Sigmoid colon (tissue), 7 donors: Measurements from ENCODE around the gene GAGE13. TPM values are rescaled to one million over a fixed set of nuclear protein-coding genes. Genes with fewer than 3 reads are reported as not detected.
"Not testable (repeated sequence)": the region's sequence is repeated elsewhere in the genome, so short reads cannot be mapped to it uniquely, and the experiment has no call there.

ENCODE experiments used
- DNase-seq: peaks from one replicate; pipeline ENCODE4 v3.0.0-alpha.2; 2019
- H3K27ac ChIP-seq, 4 donors: fragments of 200-600 bp; sonication (generic); one replicate each; pipeline ENCODE4 v1.5.1; 2016 to 2019; ENCODE audit warnings: mild to moderate bottlenecking in 1 of 4
- H3K27me3 ChIP-seq, 3 donors: fragments of 200-600 bp; sonication (generic); one replicate each; pipeline ENCODE4 v1.5.1; 2019; ENCODE audit warnings: mild to moderate bottlenecking in 1 of 3
- H3K36me3 ChIP-seq, 4 donors: fragments of 200-600 bp; sonication (generic); one replicate each; pipeline ENCODE4 v1.5.1; 2016 to 2019
- H3K4me1 ChIP-seq, 4 donors: fragments of 200-600 bp; sonication (generic); one replicate each; pipeline ENCODE4 v1.5.1; 2017 to 2019
- H3K4me3 ChIP-seq, 4 donors: fragments of 200-600 bp; sonication (generic); one replicate each; pipeline ENCODE4 v1.5.1; 2017 to 2019; ENCODE audit warnings: mild to moderate bottlenecking in 2 of 4, moderate library complexity in 1 of 4
- H3K9me3 ChIP-seq, 4 donors: fragments of 200-600 bp in 3 of 4; sonication (generic) in 3 of 4; one replicate each; pipeline versions ENCODE4 v1.5.1 to v1.6.1; 2013 to 2019
- EP300 ChIP-seq, 4 donors: sonication (generic); formaldehyde crosslinking; IDR thresholded peaks; one replicate each; pipeline ENCODE4 v1.6.1; 2017; ENCODE audit warnings: antibody characterized with exemption in 4 of 4
- WGBS, 2 donors: extraction: QIAGEN DNeasy Blood & Tissue Kit; methylation state at CpG; one replicate each; pipeline ENCODE4 v1.1.7; 2013; 5-methylcytosine and 5-hydroxymethylcytosine counted together
- intact Hi-C: fragments of 100-400 bp; cut with DNase I; formaldehyde crosslinking; loops from one replicate; pipeline ENCODE4 v1.15.1; 2023
- polyA plus RNA-seq, 3 donors: library from polyadenylated mRNA; stranded (reverse); fragments of 200-250 nt; gene quantifications; one replicate each; pipeline ENCODE4 v1.2.3, GENCODE V29; 2013
- total RNA-seq, 4 donors: library from RNA; depleted of rRNA; stranded (reverse); fragments of >200 nt; gene quantifications; one replicate each; pipeline ENCODE4 v1.1.0, GENCODE V29; 2016
- donor health status: healthy with polysubstance abuse.
- donor health status: Bipolar disorder and iron deficiency.
- donor health status: healthy.

Gene GAGE13
- total and polyA plus RNA-seq, 7 donors = not detected

DNA sequence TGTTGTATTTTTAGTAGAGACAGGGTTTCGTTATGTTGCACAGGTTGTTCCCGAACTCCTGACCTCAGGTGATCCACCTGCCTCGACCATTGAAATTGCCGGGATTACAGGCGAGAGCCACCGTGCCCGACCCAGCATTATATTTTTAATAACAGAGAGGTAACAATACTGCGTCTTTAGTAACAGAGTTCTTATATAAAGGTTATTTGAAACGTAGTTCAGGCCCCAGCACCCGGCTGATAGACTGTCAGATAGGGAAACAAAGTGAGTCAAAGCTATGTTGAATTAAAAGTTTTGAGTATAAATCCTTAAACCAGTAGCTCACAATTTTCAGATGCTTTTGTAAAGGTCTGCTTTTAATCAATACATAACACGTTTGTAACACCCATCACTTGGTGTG lies 14.8 kb downstream of the GAGE13 start:
- H3K27me3 ChIP-seq, H3K4me3 ChIP-seq, H3K36me3 ChIP-seq, H3K9me3 ChIP-seq, intact Hi-C loops, H3K4me1 ChIP-seq, H3K27ac ChIP-seq: not testable (repeated sequence)
- peak in 1 of 4 donors; percentile 15 for TF ChIP-seq EP300 (IDR thresholded peaks at IDR 0.05)
- peak; percentile 83 for DNase-seq
- 89 to 91% methylated on average over 7 of the region's 11 CpGs for WGBS, 2 donors

Other genes with a start within 250 kb of the GAGE13 start
- gene GPKOW, start 207.8 kb upstream of the GAGE13 start, total RNA-seq = 10 to 100 TPM; 14.4 to 25.0 (median 23.6) TPM
- 10 to 100 TPM; 23.4 to 24.6 (median 24.3) TPM for gene GPKOW, start 207.8 kb upstream of the GAGE13 start, polyA plus RNA-seq
- gene MAGIX, start 168.8 kb upstream of the GAGE13 start, total RNA-seq = 1 to 10 TPM; 1.4 to 3.1 (median 1.8) TPM
- gene MAGIX, start 168.8 kb upstream of the GAGE13 start, polyA plus RNA-seq = 10 to 100 TPM in 2 of 3 donors, 1 to 10 TPM in 1; 7.7 to 24.0 (median 13.6) TPM
- 10 to 100 TPM; 39.0 to 65.1 (median 48.9) TPM for gene PLP2, start 159.7 kb upstream of the GAGE13 start, total RNA-seq
- 100 to 1,000 TPM in 1 of 3 donors, 10 to 100 TPM in 2; 61.7 to 185 (median 88.9) TPM for gene PLP2, start 159.7 kb upstream of the GAGE13 start, polyA plus RNA-seq
- gene PRICKLE3, start 145.2 kb upstream of the GAGE13 start, total RNA-seq = 10 to 100 TPM in 2 of 4 donors, 1 to 10 TPM in 2; 7.7 to 13.0 (median 10.4) TPM
- 1 to 10 TPM; 4.8 to 9.8 (median 6.0) TPM for gene PRICKLE3, start 145.2 kb upstream of the GAGE13 start, polyA plus RNA-seq
- gene SYP, start 131.4 kb upstream of the GAGE13 start, total RNA-seq = 10 to 100 TPM in 2 of 4 donors, 1 to 10 TPM in 2; 4.1 to 14.6 (median 10.9) TPM
- gene SYP, start 131.4 kb upstream of the GAGE13 start, polyA plus RNA-seq = 10 to 100 TPM in 1 of 3 donors, 1 to 10 TPM in 2; 1.2 to 20.2 (median 1.4) TPM
- under 1 TPM in 2 of 4 donors, not detected in 2; 0.14 to 0.16 TPM for gene CACNA1F, start 98.2 kb upstream of the GAGE13 start, total RNA-seq
- gene CACNA1F, start 98.2 kb upstream of the GAGE13 start, polyA plus RNA-seq = under 1 TPM in 2 of 3 donors, not detected in 1; under 0.01 to 0.70 TPM
- gene CCDC22, start 96.1 kb upstream of the GAGE13 start, total RNA-seq = 10 to 100 TPM; 11.1 to 15.0 (median 12.6) TPM
- gene CCDC22, start 96.1 kb upstream of the GAGE13 start, polyA plus RNA-seq = 10 to 100 TPM in 1 of 3 donors, 1 to 10 TPM in 2; 9.0 to 16.1 (median 9.6) TPM
- gene FOXP3, start 66.9 kb upstream of the GAGE13 start, total RNA-seq = not detected
- gene FOXP3, start 66.9 kb upstream of the GAGE13 start, polyA plus RNA-seq = 1 to 10 TPM in 1 of 3 donors, not detected in 2; 3.1 TPM
- gene PPP1R3F, start 61.8 kb upstream of the GAGE13 start, total RNA-seq = 10 to 100 TPM in 2 of 4 donors, 1 to 10 TPM in 2; 8.6 to 13.7 (median 10.1) TPM
- gene PPP1R3F, start 61.8 kb upstream of the GAGE13 start, polyA plus RNA-seq = 1 to 10 TPM; 2.2 to 5.4 (median 3.9) TPM
- gene GAGE10, start 27.9 kb upstream of the GAGE13 start, total RNA-seq = not detected
- not detected for gene GAGE10, start 27.9 kb upstream of the GAGE13 start, polyA plus RNA-seq
- gene GAGE12J, start 9.5 kb upstream of the GAGE13 start, total RNA-seq = not detected
- not detected for gene GAGE12J, start 9.5 kb upstream of the GAGE13 start, polyA plus RNA-seq
- not detected for gene GAGE12C, start 200.6 kb downstream of the GAGE13 start, total RNA-seq
- gene GAGE12C, start 200.6 kb downstream of the GAGE13 start, polyA plus RNA-seq = not detected
- gene GAGE12D, start 210.2 kb downstream of the GAGE13 start, total RNA-seq = not detected
- gene GAGE12D, start 210.2 kb downstream of the GAGE13 start, polyA plus RNA-seq = not detected
- gene GAGE12E, start 219.7 kb downstream of the GAGE13 start, total RNA-seq = not detected
- gene GAGE12E, start 219.7 kb downstream of the GAGE13 start, polyA plus RNA-seq = not detected
- gene GAGE12F, start 229.3 kb downstream of the GAGE13 start, total RNA-seq = not detected
- gene GAGE12F, start 229.3 kb downstream of the GAGE13 start, polyA plus RNA-seq = not detected
- gene GAGE12G, start 238.8 kb downstream of the GAGE13 start, total RNA-seq = not detected
- not detected for gene GAGE12G, start 238.8 kb downstream of the GAGE13 start, polyA plus RNA-seq
- not detected for gene GAGE12H, start 248.4 kb downstream of the GAGE13 start, total RNA-seq
- gene GAGE12H, start 248.4 kb downstream of the GAGE13 start, polyA plus RNA-seq = not detected